Rectal smooth muscle tissue (tissue), 1 donor: ENCODE measurements around the gene PDZD4.

ENCODE experiments used
- H3K27ac ChIP-seq: one replicate; pipeline ENCODE4 v1.7.0; 2013; ENCODE audit warnings: low read depth, low read length, inconsistent platforms
- H3K27me3 ChIP-seq: one replicate; pipeline ENCODE4 v1.7.0; 2013; ENCODE audit warnings: low read length; ENCODE audit not compliant: control insufficient read depth, insufficient read depth
- H3K36me3 ChIP-seq: one replicate; pipeline ENCODE4 v1.7.0; 2013; ENCODE audit warnings: low read length; ENCODE audit not compliant: control insufficient read depth, insufficient read depth
- H3K4me1 ChIP-seq: one replicate; pipeline ENCODE4 v1.7.0; 2013; ENCODE audit warnings: low read length; ENCODE audit not compliant: control insufficient read depth, insufficient read depth
- H3K4me3 ChIP-seq: one replicate; pipeline ENCODE4 v1.7.0; 2013; ENCODE audit warnings: low read length
- H3K9ac ChIP-seq: one replicate; pipeline ENCODE4 v1.7.0; 2013; ENCODE audit warnings: low read length

The PDZD4 gene

GRCh38 chrX:153848325-153848724, 18.0 kb upstream of the PDZD4 start:
- Histone ChIP-seq H3K4me1 (no peaks in the 10 kb centered on the region), H3K27ac (no peak overlapping the region), H3K27me3 (no peaks in the 10 kb centered on the region), H3K4me3 (no peak overlapping the region), H3K9ac (no peak overlapping the region), H3K36me3 (no peaks in the 10 kb centered on the region)

GRCh38 chrX:153845842-153846241, 15.5 kb upstream of the PDZD4 start:
- Histone ChIP-seq H3K27me3 (no peaks in the 10 kb centered on the region), H3K9ac (no peak overlapping the region), H3K27ac (no peak overlapping the region)

GRCh38 chrX:153845195-153845594, 14.9 kb upstream of the PDZD4 start:
- Histone ChIP-seq H3K36me3 (no peaks in the 10 kb centered on the region), H3K4me3 (no peak overlapping the region), H3K4me1 (no peaks in the 10 kb centered on the region), H3K27me3 (no peaks in the 10 kb centered on the region), H3K27ac (no peak overlapping the region), H3K9ac (no peak overlapping the region)

More at GRCh38 chrX:153845842-153846241, 15.5 kb upstream of the PDZD4 start:
- Histone ChIP-seq H3K36me3 (no peaks in the 10 kb centered on the region), H3K4me3 (no peak overlapping the region), H3K4me1 (no peaks in the 10 kb centered on the region)

GRCh38 chrX:153844509-153845082, 14.3 kb upstream of the PDZD4 start:
- Histone ChIP-seq H3K4me3 (no peak overlapping the region), H3K9ac (no peak overlapping the region), H3K36me3 (no peaks in the 10 kb centered on the region), H3K27me3 (no peaks in the 10 kb centered on the region), H3K27ac (no peak overlapping the region), H3K4me1 (no peaks in the 10 kb centered on the region)

- Histone ChIP-seq H3K27ac (no peak overlapping the region), H3K36me3 (no peaks in the 10 kb centered on the region), H3K9ac (no peak overlapping the region), H3K4me1 (no peaks in the 10 kb centered on the region), H3K4me3 (no peak overlapping the region), H3K27me3 (peaks cover 5% of the 10 kb centered on the region)
These were observed 6.6 kb upstream of the PDZD4 start for GRCh38 chrX:153836921-153837320.

- no peak overlapping the region for H3K4me3 ChIP-seq
- no peak overlapping the region for H3K9ac ChIP-seq
- H3K4me1 ChIP-seq: no peaks in the 10 kb centered on the region
- peaks cover 18% of the 10 kb centered on the region for H3K27me3 ChIP-seq
- no peaks in the 10 kb centered on the region for H3K36me3 ChIP-seq
- no peak overlapping the region for H3K27ac ChIP-seq
These were observed 2.4 kb upstream of the PDZD4 start for GRCh38 chrX:153832728-153833127.

- no peak overlapping the region for H3K27ac ChIP-seq
- no peak overlapping the region for H3K4me3 ChIP-seq
- H3K36me3 ChIP-seq: no peaks in the 10 kb centered on the region
- no peaks in the 10 kb centered on the region for H3K4me1 ChIP-seq
- H3K27me3 ChIP-seq: peaks cover 18% of the 10 kb centered on the region
- no peak overlapping the region for H3K9ac ChIP-seq
These were observed 1.2 kb upstream of the PDZD4 start for GRCh38 chrX:153831429-153832150.

GRCh38 chrX:153830640-153831428, 490 bp upstream of the PDZD4 start:
- H3K9ac ChIP-seq: no peak overlapping the region
- H3K27me3 ChIP-seq: peaks cover 18% of the 10 kb centered on the region
- no peaks in the 10 kb centered on the region for H3K36me3 ChIP-seq
- no peak overlapping the region for H3K4me3 ChIP-seq
- no peaks in the 10 kb centered on the region for H3K4me1 ChIP-seq
- H3K27ac ChIP-seq: no peak overlapping the region

- H3K27me3 ChIP-seq: peaks cover 18% of the 10 kb centered on the region
These were observed 870 bp downstream of the PDZD4 start for GRCh38 chrX:153829549-153829798.

GRCh38 chrX:153828723-153829548, 1.4 kb downstream of the PDZD4 start:
- Histone ChIP-seq H3K4me1 (no peaks in the 10 kb centered on the region), H3K27me3 (peaks cover 18% of the 10 kb centered on the region), H3K4me3 (peak overlapping the region; percentile 55), H3K27ac (peak overlapping the region; percentile 66), H3K9ac (no peak overlapping the region), H3K36me3 (no peaks in the 10 kb centered on the region)

More at GRCh38 chrX:153829549-153829798, 870 bp downstream of the PDZD4 start:
- Histone ChIP-seq H3K4me1 (no peaks in the 10 kb centered on the region), H3K27ac (no peak overlapping the region), H3K9ac (no peak overlapping the region), H3K36me3 (no peaks in the 10 kb centered on the region), H3K4me3 (peak overlapping the region; percentile 55)

- Histone ChIP-seq H3K27me3 (peaks cover 18% of the 10 kb centered on the region), H3K4me3 (peak overlapping the region; percentile 55), H3K4me1 (no peaks in the 10 kb centered on the region), H3K36me3 (no peaks in the 10 kb centered on the region), H3K9ac (no peak overlapping the region), H3K27ac (peak overlapping the region; percentile 66)
These were observed 2.0 kb downstream of the PDZD4 start for GRCh38 chrX:153828308-153828707.

- Histone ChIP-seq H3K27me3 (peaks cover 18% of the 10 kb centered on the region), H3K36me3 (no peaks in the 10 kb centered on the region), H3K4me1 (no peaks in the 10 kb centered on the region), H3K4me3 (peak overlapping the region; percentile 55), H3K9ac (no peak overlapping the region), H3K27ac (no peak overlapping the region)
These were observed 2.4 kb downstream of the PDZD4 start for GRCh38 chrX:153827903-153828302.
